LNCAP (cell line): ENCODE results near the gene CUX1.

Experiments
- CTCF ChIP-seq: fragments of 450-650 bp; IDR thresholded peaks from 2 replicates; pipeline ENCODE4 v1.5.1; 2017; ENCODE audit warnings: mild to moderate bottlenecking

The CUX1 gene

GRCh38 chr7:102291056-102291915 is 473.9 kb downstream of the CUX1 start:
- no peak for TF ChIP-seq CTCF

- no peak for TF ChIP-seq CTCF
Measured at GRCh38 chr7:102291916-102292267, 474.5 kb downstream of the CUX1 start.

GRCh38 chr7:102292813-102293798 is 475.7 kb downstream of the CUX1 start:
- TF ChIP-seq CTCF: no peak

GRCh38 chr7:102294589-102294988 is 477.2 kb downstream of the CUX1 start:
- TF ChIP-seq CTCF: no peak

GRCh38 chr7:102295346-102296178 is 478.1 kb downstream of the CUX1 start:
- TF ChIP-seq CTCF: no peak

GRCh38 chr7:102296179-102296438 is 478.7 kb downstream of the CUX1 start:
- TF ChIP-seq CTCF: no peak

- no peak for TF ChIP-seq CTCF
Measured at GRCh38 chr7:102296514-102296913, 479.1 kb downstream of the CUX1 start.
